Osteocyte (in vitro differentiated cells): Measurements from ENCODE around the gene GPC5. TPM values are rescaled to one million over a fixed set of nuclear protein-coding genes. Genes with fewer than 3 reads are reported as not detected.

Experiments used
- DNase-seq: peaks from one replicate; pipeline ENCODE4 v3.0.0; 2021; ENCODE audit warnings: mixed read lengths; ENCODE audit not compliant: unreplicated experiment; ENCODE audit errors: extremely low spot score
- H3K27ac Mint-ChIP-seq: one replicate; pipeline ENCODE4 v1.8.0; 2021; ENCODE audit warnings: mild to moderate bottlenecking, mixed read lengths; ENCODE audit not compliant: unreplicated experiment
- H3K27me3 Mint-ChIP-seq: one replicate; pipeline ENCODE4 v1.8.0; 2021; ENCODE audit warnings: mixed read lengths; ENCODE audit not compliant: unreplicated experiment
- H3K36me3 Mint-ChIP-seq: one replicate; pipeline ENCODE4 v1.8.0; 2021; ENCODE audit warnings: mixed read lengths; ENCODE audit not compliant: unreplicated experiment
- H3K4me1 Mint-ChIP-seq: one replicate; pipeline ENCODE4 v1.8.0; 2021; ENCODE audit warnings: mixed read lengths; ENCODE audit not compliant: unreplicated experiment
- H3K4me3 Mint-ChIP-seq: one replicate; pipeline ENCODE4 v1.8.0; 2021; ENCODE audit warnings: mild to moderate bottlenecking, moderate library complexity, mixed read lengths; ENCODE audit not compliant: unreplicated experiment
- H3K9me3 Mint-ChIP-seq: one replicate; pipeline ENCODE4 v1.8.0; 2021; ENCODE audit warnings: mixed read lengths; ENCODE audit not compliant: unreplicated experiment
- CTCF ChIP-seq: fragments of 200-600 bp; sonication (generic); IDR thresholded peaks from 2 replicates; pipeline ENCODE4 v1.5.0; 2021; ENCODE audit warnings: antibody characterized with exemption, mild to moderate bottlenecking, moderate library complexity
- total RNA-seq: library from RNA; stranded (reverse); gene quantifications from 2 replicates; pipeline ENCODE4 v1.2.1, GENCODE V29; 2021

Gene GPC5
- total RNA-seq, 1 donor from 2014 or later = 12.9 TPM

GRCh38 chr13:91716436-91717065, 318.1 kb downstream of the GPC5 start:
- no peak for DNase-seq
- H3K4me3 Mint-ChIP-seq = no peak overlapping the region
- H3K36me3 Mint-ChIP-seq = no peaks in the 10 kb centered on the region
- H3K27ac Mint-ChIP-seq = no peak overlapping the region
- H3K27me3 Mint-ChIP-seq = no peaks in the 10 kb centered on the region
- H3K4me1 Mint-ChIP-seq = peaks cover 9% of the 10 kb centered on the region
- H3K9me3 Mint-ChIP-seq = no peaks in the 10 kb centered on the region
- no peak for TF ChIP-seq CTCF

- TF ChIP-seq CTCF = no peak
- H3K27ac Mint-ChIP-seq = no peak overlapping the region
- DNase-seq = no peak
- peaks cover 17% of the 10 kb centered on the region for H3K4me1 Mint-ChIP-seq
- no peak overlapping the region for H3K4me3 Mint-ChIP-seq
- H3K36me3 Mint-ChIP-seq = no peaks in the 10 kb centered on the region
- no peaks in the 10 kb centered on the region for H3K9me3 Mint-ChIP-seq
- no peaks in the 10 kb centered on the region for H3K27me3 Mint-ChIP-seq
Observed at GRCh38 chr13:91719033-91719432, 320.6 kb downstream of the GPC5 start.

GRCh38 chr13:91721413-91721812, 323.0 kb downstream of the GPC5 start:
- Mint-ChIP-seq H3K4me1 (peaks cover 17% of the 10 kb centered on the region), H3K9me3 (no peaks in the 10 kb centered on the region), H3K36me3 (no peaks in the 10 kb centered on the region), H3K27me3 (no peaks in the 10 kb centered on the region), H3K27ac (no peak overlapping the region), H3K4me3 (no peak overlapping the region)
- DNase-seq = no peak
- TF ChIP-seq CTCF = no peak

GRCh38 chr13:91722267-91722884, 324.0 kb downstream of the GPC5 start:
- Mint-ChIP-seq H3K4me3 (no peak overlapping the region), H3K27ac (no peak overlapping the region)
- no peak for DNase-seq

More at GRCh38 chr13:91722267-91722884, 324.0 kb downstream of the GPC5 start:
- TF ChIP-seq CTCF = peak; percentile 82
- H3K9me3 Mint-ChIP-seq = no peaks in the 10 kb centered on the region
- H3K27me3 Mint-ChIP-seq = no peaks in the 10 kb centered on the region
- H3K36me3 Mint-ChIP-seq = no peaks in the 10 kb centered on the region
- H3K4me1 Mint-ChIP-seq = peaks cover 17% of the 10 kb centered on the region
